NB4 (cell line): ENCODE results near the gene PSMB11.
"Not testable (repeated sequence)": the region's sequence is repeated elsewhere in the genome, so short reads cannot be mapped to it uniquely, and the experiment has no call there.

Source experiments
- DNase-seq: peaks from one replicate; pipeline ENCODE4 v3.0.0; 2010; ENCODE audit warnings: low read depth
- H3K4me3 ChIP-seq: one replicate; pipeline ENCODE4 v1.5.1; 2011; ENCODE audit warnings: mild to moderate bottlenecking, low read depth, low read length, moderate library complexity
- CTCF ChIP-seq: IDR thresholded peaks from one replicate; pipeline ENCODE4 v1.5.1; 2012; ENCODE audit warnings: low read depth, low read length
- MYC ChIP-seq: IDR thresholded peaks from 2 replicates; pipeline ENCODE4 v1.6.1; 2011; ENCODE audit warnings: low read depth, low read length
- POLR2A ChIP-seq: IDR thresholded peaks from 2 replicates; pipeline ENCODE4 v1.6.1; 2011; ENCODE audit warnings: mild to moderate bottlenecking; ENCODE audit not compliant: insufficient read length; ENCODE audit errors: extremely low read depth
- TF ChIP-seq, protein P1 (sequence below): IDR thresholded peaks from 2 replicates; pipeline ENCODE4 v1.6.1; 2011; ENCODE audit warnings: low read depth, low read length

Gene PSMB11

DNA sequence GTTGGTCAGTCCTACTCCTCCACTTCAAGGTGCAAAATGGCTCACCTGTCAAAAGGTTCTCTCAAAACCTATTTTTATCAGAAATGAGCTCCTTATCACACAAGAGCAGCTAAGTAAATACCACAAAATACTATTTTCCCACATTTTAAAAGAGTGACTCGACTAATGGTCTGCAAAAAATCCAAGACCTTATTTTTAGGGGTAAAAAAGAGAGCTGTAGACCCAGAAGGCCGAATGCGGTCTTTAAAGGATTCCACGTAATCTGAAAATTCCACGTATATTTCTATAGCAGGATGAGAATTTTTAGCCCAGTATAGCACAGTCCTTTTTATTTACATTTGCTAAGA lies 35.9 kb upstream of the PSMB11 start:
- no peak for DNase-seq
- H3K4me3 ChIP-seq = peak overlapping the region; percentile 61
- TF ChIP-seq, protein P1, sequence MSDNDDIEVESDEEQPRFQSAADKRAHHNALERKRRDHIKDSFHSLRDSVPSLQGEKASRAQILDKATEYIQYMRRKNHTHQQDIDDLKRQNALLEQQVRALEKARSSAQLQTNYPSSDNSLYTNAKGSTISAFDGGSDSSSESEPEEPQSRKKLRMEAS = no peak
- TF ChIP-seq CTCF (no peak), MYC (no peak), POLR2A (no peak)

- no peak for TF ChIP-seq CTCF
- TF ChIP-seq, protein P1 = peak; percentile 83
- peak; percentile 91 for TF ChIP-seq MYC
- TF ChIP-seq POLR2A = peak; percentile 93
- DNase-seq = peak; percentile 98
Observed at GRCh38 chr14:23006544-23007419, 35.2 kb upstream of the PSMB11 start.

DNA sequence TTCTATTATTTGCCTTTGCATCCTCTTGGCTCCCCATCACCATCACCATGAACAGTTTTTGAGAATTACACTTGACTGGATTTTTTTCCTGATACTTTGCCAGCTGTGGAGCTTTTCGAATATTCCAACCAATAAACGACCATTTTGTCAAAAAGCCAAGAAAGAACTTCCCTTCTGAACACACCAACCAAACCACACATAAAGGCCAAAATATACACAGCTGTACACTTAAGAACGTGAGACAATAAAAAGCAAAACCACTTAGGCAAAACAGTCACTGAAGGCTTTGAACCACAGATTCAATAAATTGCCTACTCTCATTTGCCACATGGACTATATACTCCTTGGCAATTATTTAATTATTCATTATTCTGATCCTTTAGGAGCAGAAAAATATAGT lies 33.2 kb upstream of the PSMB11 start:
- peak overlapping the region; percentile 80 for H3K4me3 ChIP-seq
- DNase-seq = peak; percentile 70
- no peak for TF ChIP-seq MYC
- TF ChIP-seq POLR2A = no peak
- TF ChIP-seq, protein P1 = no peak
- no peak for TF ChIP-seq CTCF

More at GRCh38 chr14:23006544-23007419, 35.2 kb upstream of the PSMB11 start:
- peak overlapping the region; percentile 65 for H3K4me3 ChIP-seq

DNA sequence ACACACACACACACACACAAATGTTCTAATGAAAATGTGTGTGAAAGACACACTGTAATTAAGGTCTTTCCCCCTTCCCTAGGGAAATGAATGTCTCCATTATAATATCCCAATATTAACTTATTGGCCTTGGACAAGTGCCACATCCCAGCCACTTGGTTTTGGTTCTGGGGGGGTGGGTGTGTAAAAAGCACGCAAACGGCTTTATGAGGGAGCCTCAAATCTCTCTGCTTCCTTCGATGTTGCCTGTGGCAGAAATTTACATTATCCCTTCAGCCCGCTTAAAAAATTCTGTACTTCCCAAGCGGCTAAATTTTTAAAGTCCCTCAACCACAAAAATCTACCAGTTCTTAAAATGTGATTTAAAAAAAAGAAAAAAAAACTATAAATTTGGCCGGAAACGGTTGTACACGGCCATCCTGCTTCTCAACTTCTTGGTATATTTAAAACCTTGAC lies 32.5 kb upstream of the PSMB11 start:
- DNase-seq = peak; percentile 41
- TF ChIP-seq, protein P1 = peak; percentile 3; the same call in 1 of the 2 replicates
- no peak for TF ChIP-seq POLR2A
- peak overlapping the region; percentile 80 for H3K4me3 ChIP-seq

DNA sequence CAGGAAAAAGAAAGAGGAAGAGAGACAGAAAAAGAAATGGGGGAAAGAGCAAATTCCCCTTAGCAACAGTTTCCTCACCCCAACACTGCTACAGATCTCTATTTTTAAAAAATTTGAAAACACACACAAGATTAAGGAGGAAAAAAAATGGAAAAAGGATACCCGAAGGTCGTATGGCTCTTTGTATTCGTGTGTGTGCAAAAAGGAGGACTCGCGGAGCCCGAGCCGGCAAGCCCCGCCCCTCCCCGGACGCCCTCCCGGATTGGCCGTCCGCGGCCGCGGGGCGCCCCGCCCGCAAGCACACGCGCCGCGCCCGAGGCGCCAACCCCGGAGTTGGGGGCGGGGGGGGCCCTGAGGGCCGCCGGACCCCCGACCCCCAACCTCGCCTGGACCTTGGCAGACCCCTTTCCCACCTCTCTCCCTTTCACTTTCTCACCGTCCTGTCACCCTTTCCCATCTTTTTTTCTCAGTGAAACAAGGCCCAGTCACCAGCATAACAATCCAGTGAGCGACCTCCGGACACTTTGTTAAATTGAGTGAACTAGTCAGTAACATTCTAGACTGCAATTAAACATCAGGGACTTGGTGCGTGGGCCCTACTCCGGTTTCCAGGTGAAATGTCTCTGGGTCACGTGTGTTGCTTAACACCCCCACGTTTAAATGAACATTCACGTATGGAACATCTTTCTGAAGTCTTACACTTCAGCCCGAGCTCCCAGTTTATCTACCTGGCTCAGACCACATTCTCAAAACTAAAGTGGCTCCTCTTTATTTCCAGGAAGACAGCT lies 31.9 kb upstream of the PSMB11 start, which contains the start of gene C14orf93:
Gene C14orf93 (minus strand): TSS at position 205 of the 788 bp plus-strand sequence. CDS start 11,120 bp downstream, outside the sequence.
- TF ChIP-seq CTCF (no peak), POLR2A (peak; percentile 65), MYC (no peak)
- DNase-seq = peak; percentile 82
- H3K4me3 ChIP-seq = peak within 1 kb of the TSS; percentile 80

DNA sequence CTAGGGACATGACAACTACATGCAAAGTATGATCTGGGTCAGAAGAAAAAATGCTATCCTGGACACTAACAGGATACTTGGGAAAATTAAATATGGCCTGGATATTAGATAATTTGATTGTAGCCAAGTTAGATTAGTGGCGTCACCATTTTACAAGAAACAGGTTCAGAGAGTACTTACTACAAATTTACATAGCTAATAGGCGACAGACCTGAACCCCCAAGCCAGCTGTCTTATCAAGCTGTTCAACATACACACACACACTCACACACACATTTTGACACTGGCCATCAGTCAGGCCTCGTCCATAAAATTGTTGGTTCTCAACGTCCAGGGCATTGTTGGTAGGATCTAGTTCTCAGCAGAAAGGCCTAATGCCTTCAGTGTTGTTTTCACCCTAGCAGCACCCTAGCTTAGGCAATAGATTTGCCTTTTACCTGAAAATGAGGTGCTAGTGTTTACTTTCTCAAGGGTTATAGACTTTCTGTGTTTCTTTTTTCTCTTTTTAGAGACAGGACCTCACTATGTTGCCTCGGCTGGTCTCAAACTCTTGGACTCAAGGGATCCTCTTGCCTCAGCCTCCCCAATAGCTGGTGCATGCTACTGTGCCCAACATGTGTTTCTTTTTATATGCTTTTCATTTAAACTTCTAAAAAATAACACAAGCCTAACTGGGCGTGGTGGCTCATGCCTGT lies 28.8 kb upstream of the PSMB11 start:
- no peak for DNase-seq

DNA sequence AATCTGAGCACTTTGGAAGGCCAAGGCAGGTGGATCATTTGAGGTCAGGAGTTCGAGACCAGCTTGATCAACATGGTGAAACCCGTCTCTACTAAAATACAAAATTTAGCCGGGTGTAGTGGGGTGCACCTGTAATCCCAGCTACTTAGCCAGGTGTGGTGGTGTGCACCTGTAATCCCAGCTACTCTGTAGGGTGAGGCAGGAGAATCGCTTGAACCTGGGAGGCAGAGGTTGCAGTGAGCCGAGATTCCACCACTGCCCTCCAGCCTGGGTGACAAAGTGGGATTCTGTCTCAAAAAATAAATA lies 28.3 kb upstream of the PSMB11 start:
- not testable (repeated sequence) for DNase-seq, H3K4me3 ChIP-seq

More for the DNA sequence above, 28.8 kb upstream of the PSMB11 start:
- H3K4me3 ChIP-seq = no peak overlapping the region
- TF ChIP-seq POLR2A (no peak), MYC (no peak), CTCF (no peak)
- TF ChIP-seq, protein P1 = no peak
